Upper lobe of right lung (tissue), 1 donor: ENCODE results near the gene CEP126. TPM values are rescaled to one million over a fixed set of nuclear protein-coding genes. Genes with fewer than 3 reads are reported as not detected.

Source experiments
- ATAC-seq: fragments of 200-7000 bp; cut with Tn5 transposase; one replicate; pipeline ENCODE4 v1.9.1; 2020; ENCODE audit warnings: mild to moderate bottlenecking, moderate library complexity
- DNase-seq: peaks from one replicate; pipeline ENCODE4 v3.0.0-alpha.2; 2020
- H3K27ac ChIP-seq: fragments of 200-600 bp; one replicate; pipeline ENCODE4 v1.8.0; 2022
- H3K27me3 ChIP-seq: fragments of 200-600 bp; one replicate; pipeline ENCODE4 v1.8.0; 2022; ENCODE audit warnings: mild to moderate bottlenecking
- H3K36me3 ChIP-seq: fragments of 200-600 bp; one replicate; pipeline ENCODE4 v1.8.0; 2022
- H3K4me1 ChIP-seq: fragments of 200-600 bp; one replicate; pipeline ENCODE4 v1.8.0; 2022
- H3K4me3 ChIP-seq: fragments of 200-600 bp; one replicate; pipeline ENCODE4 v1.8.0; 2022; ENCODE audit warnings: mild to moderate bottlenecking
- H3K9me3 ChIP-seq: fragments of 200-600 bp; one replicate; pipeline ENCODE4 v1.8.0; 2022
- intact Hi-C: fragments of 100-400 bp; cut with DNase I; formaldehyde crosslinking; loops from one replicate; pipeline ENCODE4 v1.11.0; 2022
- total RNA-seq: library from RNA; stranded (reverse); fragmentation: NEBNext Ultra II Directional; extraction: Animal tissue kit (Norgen Biotek cat#: 25700); gene quantifications from one replicate; pipeline ENCODE4 v1.2.1, GENCODE V29; 2021
- TF ChIP-seq, protein P1 (sequence below): fragments of 200-600 bp; IDR thresholded peaks from one replicate; pipeline ENCODE4 v1.8.0; 2022; ENCODE audit warnings: antibody characterized with exemption
- donor health status: DM: no; HTN: yes; CAD: no; lungs with severe emphysema.

CEP126 gene
- total RNA-seq, 1 donor from 2014 or later, result 4.3 TPM

DNA sequence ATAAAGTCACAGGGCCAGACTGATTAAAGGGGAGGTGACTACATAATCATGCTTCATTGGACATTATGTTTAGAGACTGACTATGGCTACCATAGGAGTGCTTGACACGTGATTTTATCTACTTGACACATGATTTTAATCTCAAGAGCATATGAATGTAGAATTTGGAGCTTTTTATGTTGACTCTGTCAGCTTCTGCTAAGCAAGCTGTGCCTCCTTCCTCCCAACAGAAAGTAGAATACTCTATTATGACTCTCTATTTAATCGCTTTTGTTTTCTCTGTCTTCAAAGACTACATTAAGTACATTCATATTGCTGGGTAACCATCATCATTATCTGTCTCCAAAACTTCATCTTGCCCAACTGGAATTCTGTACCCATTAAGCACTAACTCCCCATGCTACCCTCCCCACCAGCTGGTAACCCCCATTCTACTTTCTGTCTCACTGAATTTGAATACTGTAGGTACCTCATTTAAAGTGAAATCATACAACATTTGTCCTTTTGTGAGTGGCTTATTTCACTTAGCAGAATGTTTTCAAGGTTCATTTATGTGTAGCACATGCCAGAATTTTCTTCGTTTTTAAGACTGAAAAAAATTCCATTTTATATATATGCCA, 26.2 kb downstream of the CEP126 start:
- no peaks in the 10 kb centered on the region for H3K36me3 ChIP-seq
- no peak overlapping the region for H3K4me3 ChIP-seq
- H3K27ac ChIP-seq, result no peak overlapping the region
- TF ChIP-seq, protein P1, sequence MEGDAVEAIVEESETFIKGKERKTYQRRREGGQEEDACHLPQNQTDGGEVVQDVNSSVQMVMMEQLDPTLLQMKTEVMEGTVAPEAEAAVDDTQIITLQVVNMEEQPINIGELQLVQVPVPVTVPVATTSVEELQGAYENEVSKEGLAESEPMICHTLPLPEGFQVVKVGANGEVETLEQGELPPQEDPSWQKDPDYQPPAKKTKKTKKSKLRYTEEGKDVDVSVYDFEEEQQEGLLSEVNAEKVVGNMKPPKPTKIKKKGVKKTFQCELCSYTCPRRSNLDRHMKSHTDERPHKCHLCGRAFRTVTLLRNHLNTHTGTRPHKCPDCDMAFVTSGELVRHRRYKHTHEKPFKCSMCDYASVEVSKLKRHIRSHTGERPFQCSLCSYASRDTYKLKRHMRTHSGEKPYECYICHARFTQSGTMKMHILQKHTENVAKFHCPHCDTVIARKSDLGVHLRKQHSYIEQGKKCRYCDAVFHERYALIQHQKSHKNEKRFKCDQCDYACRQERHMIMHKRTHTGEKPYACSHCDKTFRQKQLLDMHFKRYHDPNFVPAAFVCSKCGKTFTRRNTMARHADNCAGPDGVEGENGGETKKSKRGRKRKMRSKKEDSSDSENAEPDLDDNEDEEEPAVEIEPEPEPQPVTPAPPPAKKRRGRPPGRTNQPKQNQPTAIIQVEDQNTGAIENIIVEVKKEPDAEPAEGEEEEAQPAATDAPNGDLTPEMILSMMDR, result no peak
- H3K4me1 ChIP-seq, result no peaks in the 10 kb centered on the region
- intact Hi-C loops, result no loop called here
- DNase-seq, result no peak
- H3K9me3 ChIP-seq, result no peaks in the 10 kb centered on the region
- H3K27me3 ChIP-seq, result no peaks in the 10 kb centered on the region
- no peak for ATAC-seq

DNA sequence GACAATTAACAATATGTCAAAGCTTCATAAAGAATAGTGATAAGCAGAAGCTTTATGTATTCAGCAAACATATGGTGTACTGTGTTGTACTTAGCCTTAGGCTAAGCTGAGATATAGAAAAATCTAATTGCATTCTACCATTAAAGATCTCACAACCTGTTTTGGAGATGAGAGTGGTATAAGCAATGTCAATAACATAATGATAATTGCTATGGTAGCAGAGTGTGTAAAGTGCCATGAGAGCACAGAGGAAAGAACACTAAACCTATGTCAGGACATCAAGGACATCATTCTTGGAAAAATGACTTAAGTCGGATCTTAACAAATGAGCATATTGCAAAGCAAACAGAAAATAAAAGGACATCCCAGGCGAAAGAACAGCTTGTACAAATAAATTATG, 30.1 kb downstream of the CEP126 start:
- no peak overlapping the region for H3K27ac ChIP-seq
- H3K4me3 ChIP-seq, result no peak overlapping the region
- H3K36me3 ChIP-seq, result no peaks in the 10 kb centered on the region
- DNase-seq (no peak), ATAC-seq (no peak)
- TF ChIP-seq, protein P1, result no peak
- intact Hi-C loops, result no loop called here
- no peaks in the 10 kb centered on the region for H3K27me3 ChIP-seq
- no peaks in the 10 kb centered on the region for H3K9me3 ChIP-seq
- H3K4me1 ChIP-seq, result no peaks in the 10 kb centered on the region

DNA sequence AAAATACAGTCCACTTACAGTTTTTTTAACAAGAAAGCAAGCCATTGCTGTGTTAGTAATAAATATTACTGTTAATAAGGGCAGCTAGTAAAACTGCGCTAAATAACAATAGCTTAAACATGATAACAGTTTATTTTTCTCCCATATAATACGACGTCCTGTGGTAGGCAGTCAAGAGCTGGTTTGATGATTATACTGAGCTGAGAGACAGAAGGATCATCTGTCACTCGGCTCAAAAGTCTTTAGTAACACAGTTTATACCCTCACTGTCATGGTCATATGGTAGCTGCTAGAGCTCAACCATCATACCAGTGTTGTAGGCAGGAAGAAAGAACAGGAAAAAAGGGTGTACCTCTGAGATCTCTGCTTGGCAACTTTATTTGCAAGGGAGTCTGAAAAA, 30.6 kb downstream of the CEP126 start:
- intact Hi-C loops, result no loop called here
- TF ChIP-seq, protein P1, result no peak
- Histone ChIP-seq H3K9me3 (no peaks in the 10 kb centered on the region), H3K27ac (no peak overlapping the region), H3K4me1 (no peaks in the 10 kb centered on the region), H3K4me3 (no peak overlapping the region), H3K36me3 (no peaks in the 10 kb centered on the region), H3K27me3 (no peaks in the 10 kb centered on the region)
- ATAC-seq (no peak), DNase-seq (no peak)

DNA sequence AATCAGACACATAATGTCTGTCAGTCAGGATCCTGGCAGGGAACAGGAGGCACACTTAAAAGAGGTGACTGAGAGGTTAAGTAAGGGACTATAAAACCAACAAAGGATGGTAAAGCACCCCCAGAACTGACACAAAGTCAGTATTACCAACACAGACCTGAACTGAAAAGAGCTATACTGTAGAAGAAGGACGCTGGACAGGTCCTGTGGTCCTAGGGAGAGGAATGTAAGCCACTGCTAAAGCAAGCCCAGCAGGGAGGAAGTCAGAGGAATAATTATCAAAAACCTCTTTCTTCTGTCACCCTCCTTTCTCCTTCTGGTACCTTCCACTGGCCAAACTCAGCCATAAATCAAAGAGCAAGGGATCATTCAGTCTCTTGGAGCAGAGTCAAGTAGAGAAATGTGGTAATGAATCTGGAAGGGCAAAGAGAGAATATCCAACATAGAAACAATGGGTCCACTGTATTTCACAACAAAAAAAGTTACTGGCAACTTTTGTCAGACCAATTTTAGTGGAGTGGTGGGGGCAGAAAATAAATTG, 34.9 kb downstream of the CEP126 start:
- H3K9me3 ChIP-seq, result no peaks in the 10 kb centered on the region
- no peak overlapping the region for H3K27ac ChIP-seq
- DNase-seq (no peak), ATAC-seq (no peak)
- intact Hi-C loops, result no loop called here
- no peaks in the 10 kb centered on the region for H3K27me3 ChIP-seq
- TF ChIP-seq, protein P1, result no peak
- H3K4me3 ChIP-seq, result no peak overlapping the region
- no peaks in the 10 kb centered on the region for H3K36me3 ChIP-seq
- H3K4me1 ChIP-seq, result no peaks in the 10 kb centered on the region

DNA sequence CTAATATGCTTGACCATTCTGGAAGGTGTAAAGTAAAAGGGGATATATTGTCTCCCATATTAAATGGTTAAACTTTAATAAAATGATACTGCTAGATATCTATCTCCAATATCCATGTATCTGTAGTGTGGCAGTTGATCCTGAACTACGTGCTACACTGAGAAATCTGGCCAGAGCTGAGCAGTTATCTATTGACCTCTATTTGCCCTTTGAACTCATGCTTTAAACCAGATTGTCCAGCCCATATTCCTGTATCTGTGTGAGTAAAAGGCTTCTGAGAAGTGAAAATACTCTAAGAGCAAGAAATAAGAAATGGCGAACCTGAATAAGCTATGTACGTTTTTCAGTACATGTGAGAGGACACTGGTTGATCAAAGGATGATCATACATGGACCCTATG, 40.5 kb downstream of the CEP126 start:
- DNase-seq (no peak), ATAC-seq (no peak)
- Histone ChIP-seq H3K36me3 (no peaks in the 10 kb centered on the region), H3K27ac (no peak overlapping the region), H3K27me3 (no peaks in the 10 kb centered on the region), H3K4me1 (no peaks in the 10 kb centered on the region), H3K4me3 (no peak overlapping the region), H3K9me3 (no peaks in the 10 kb centered on the region)
- TF ChIP-seq, protein P1, result no peak
- intact Hi-C loops, result no loop called here

DNA sequence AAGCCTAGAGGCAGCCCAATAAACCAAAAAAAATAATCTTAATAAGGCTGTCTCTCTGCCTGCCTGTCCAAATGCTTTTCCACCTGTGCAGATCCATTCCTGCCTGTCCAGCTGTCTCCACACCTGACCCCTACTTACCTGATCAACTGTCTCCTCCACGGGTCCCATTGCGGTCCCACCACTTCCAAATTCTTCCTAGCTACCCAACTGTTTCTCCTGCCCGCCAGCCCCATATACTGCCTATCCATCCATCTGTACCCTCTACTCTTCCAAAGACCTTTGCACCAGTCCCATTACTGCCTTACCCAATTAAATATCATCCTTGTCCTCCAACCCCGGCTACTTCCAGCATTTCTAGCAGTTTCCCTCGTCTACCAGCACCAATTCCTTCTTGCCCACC, 40.9 kb downstream of the CEP126 start:
- H3K4me1 ChIP-seq, result no peaks in the 10 kb centered on the region
- H3K27me3 ChIP-seq, result no peaks in the 10 kb centered on the region
- H3K4me3 ChIP-seq, result no peak overlapping the region
- H3K27ac ChIP-seq, result no peak overlapping the region
- no peaks in the 10 kb centered on the region for H3K36me3 ChIP-seq
- ATAC-seq (no peak), DNase-seq (no peak)
- intact Hi-C loops, result no loop called here
- H3K9me3 ChIP-seq, result no peaks in the 10 kb centered on the region
- TF ChIP-seq, protein P1, result no peak
